Gastroesophageal sphincter (tissue), 4 donors: ENCODE data around the gene SREK1. TPM values are rescaled to one million over a fixed set of nuclear protein-coding genes. Genes with fewer than 3 reads are reported as not detected.

Source experiments
- ATAC-seq: fragments of 150-250 bp; one replicate; pipeline ENCODE4 v1.9.1; 2016; ENCODE audit warnings: mild to moderate bottlenecking, moderate library complexity
- H3K27ac ChIP-seq, 4 donors: fragments of 200-600 bp; sonication (generic) in 3 of 4; 1 replicate in 3 of 4; 2 replicates in 1 of 4; pipeline ENCODE4 v1.5.1; 2016 to 2019
- H3K27me3 ChIP-seq: fragments of 200-600 bp; sonication (generic); one replicate; pipeline ENCODE4 v1.5.1; 2019
- H3K36me3 ChIP-seq, 2 donors: fragments of 200-600 bp; sonication (generic); one replicate each; pipeline ENCODE4 v1.5.1; 2019; ENCODE audit warnings: control low read depth in 1 of 2
- H3K4me1 ChIP-seq, 3 donors: fragments of 200-600 bp; sonication (generic); 1 replicate in 2 of 3; 2 replicates in 1 of 3; pipeline ENCODE4 v1.5.1; 2016 to 2019; ENCODE audit warnings: control low read depth in 2 of 3
- H3K4me3 ChIP-seq, 2 donors: fragments of 200-600 bp; sonication (generic); one replicate each; pipeline ENCODE4 v1.5.1; 2019; ENCODE audit warnings: mild to moderate bottlenecking in 1 of 2, moderate library complexity in 1 of 2
- H3K9me3 ChIP-seq, 3 donors: fragments of 200-600 bp; sonication (generic); one replicate each; pipeline ENCODE4 v1.5.1; 2017 to 2019; ENCODE audit warnings: control low read depth in 2 of 3
- EP300 ChIP-seq: sonication (generic); formaldehyde crosslinking; IDR thresholded peaks from one replicate; pipeline ENCODE4 v1.6.1; 2017; ENCODE audit warnings: antibody characterized with exemption, mild to moderate bottlenecking
- POLR2A ChIP-seq, 2 donors: fragments of 450-650 bp; IDR thresholded peaks; one replicate each; pipeline ENCODE4 v1.6.1; 2017; ENCODE audit warnings: antibody characterized with exemption in 2 of 2, mild to moderate bottlenecking in 2 of 2, moderate library complexity in 1 of 2
- POLR2AphosphoS5 ChIP-seq: sonication (generic); formaldehyde crosslinking; IDR thresholded peaks from one replicate; pipeline ENCODE4 v1.6.1; 2017; ENCODE audit warnings: antibody characterized with exemption
- WGBS, 2 donors: methylation state at CpG; one replicate each; pipeline ENCODE4 v1.1.5; 2018; ENCODE audit warnings: low coverage in 1 of 2; 5-methylcytosine and 5-hydroxymethylcytosine counted together
- total RNA-seq, 4 donors: library from RNA; depleted of rRNA; stranded (reverse); fragments of >200 nt; gene quantifications; one replicate each; pipeline ENCODE4 v1.1.0, GENCODE V29; 2016
- TF ChIP-seq, protein P1 (sequence below), 4 experiments: fragments of 200-600 bp in 2 of 4; fragments of 450-650 bp in 2 of 4; sonication (generic) in 1 of 4; IDR thresholded peaks; one replicate each; pipeline ENCODE4 v1.5.1; 2017 to 2019; ENCODE audit warnings: antibody characterized with exemption in 4 of 4, mild to moderate bottlenecking in 2 of 4, moderate library complexity in 2 of 4

The SREK1 gene
- total RNA-seq, 4 donors from 2014 or later: 28.4 to 107 (median 49.5) TPM

DNA sequence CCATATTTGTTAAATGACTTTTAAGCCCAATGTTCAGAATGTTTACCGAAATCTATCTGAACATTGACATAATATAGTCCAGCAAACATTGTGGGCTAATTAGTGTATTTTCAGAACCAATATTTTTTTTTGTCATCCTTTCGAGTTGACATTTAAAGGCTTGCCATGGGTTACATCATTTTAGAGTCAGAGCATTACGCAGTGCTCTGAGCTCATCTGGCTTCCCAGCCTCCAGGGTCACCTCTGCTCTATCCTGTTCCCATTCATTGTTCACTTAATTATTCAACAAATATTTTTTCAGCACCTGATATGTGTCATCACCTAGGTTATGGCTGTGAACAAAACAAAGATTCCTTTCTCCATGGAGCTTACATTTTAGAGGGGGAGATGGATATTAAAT, 80.2 kb downstream of the SREK1 start:
- Histone ChIP-seq H3K36me3 (no peaks in the 10 kb centered on the region), H3K9me3 (peaks cover 0 to 9% (median 0%) of the 10 kb centered on the region in 3 donors), H3K4me3 (no peak overlapping the region), H3K4me1 (no peaks in the 10 kb centered on the region), H3K27me3 (no peaks in the 10 kb centered on the region), H3K27ac (no peak overlapping the region)
- ATAC-seq: no peak
- WGBS, 2 donors: 81 to 91% methylated on average over 3 of the region's 3 CpGs
- no peak for TF ChIP-seq EP300
- TF ChIP-seq, protein P1, sequence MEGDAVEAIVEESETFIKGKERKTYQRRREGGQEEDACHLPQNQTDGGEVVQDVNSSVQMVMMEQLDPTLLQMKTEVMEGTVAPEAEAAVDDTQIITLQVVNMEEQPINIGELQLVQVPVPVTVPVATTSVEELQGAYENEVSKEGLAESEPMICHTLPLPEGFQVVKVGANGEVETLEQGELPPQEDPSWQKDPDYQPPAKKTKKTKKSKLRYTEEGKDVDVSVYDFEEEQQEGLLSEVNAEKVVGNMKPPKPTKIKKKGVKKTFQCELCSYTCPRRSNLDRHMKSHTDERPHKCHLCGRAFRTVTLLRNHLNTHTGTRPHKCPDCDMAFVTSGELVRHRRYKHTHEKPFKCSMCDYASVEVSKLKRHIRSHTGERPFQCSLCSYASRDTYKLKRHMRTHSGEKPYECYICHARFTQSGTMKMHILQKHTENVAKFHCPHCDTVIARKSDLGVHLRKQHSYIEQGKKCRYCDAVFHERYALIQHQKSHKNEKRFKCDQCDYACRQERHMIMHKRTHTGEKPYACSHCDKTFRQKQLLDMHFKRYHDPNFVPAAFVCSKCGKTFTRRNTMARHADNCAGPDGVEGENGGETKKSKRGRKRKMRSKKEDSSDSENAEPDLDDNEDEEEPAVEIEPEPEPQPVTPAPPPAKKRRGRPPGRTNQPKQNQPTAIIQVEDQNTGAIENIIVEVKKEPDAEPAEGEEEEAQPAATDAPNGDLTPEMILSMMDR (IDR thresholded peaks at IDR 0.05): no peak
- TF ChIP-seq POLR2A (IDR thresholded peaks at IDR 0.05): no peak
- no peak for TF ChIP-seq POLR2AphosphoS5

DNA sequence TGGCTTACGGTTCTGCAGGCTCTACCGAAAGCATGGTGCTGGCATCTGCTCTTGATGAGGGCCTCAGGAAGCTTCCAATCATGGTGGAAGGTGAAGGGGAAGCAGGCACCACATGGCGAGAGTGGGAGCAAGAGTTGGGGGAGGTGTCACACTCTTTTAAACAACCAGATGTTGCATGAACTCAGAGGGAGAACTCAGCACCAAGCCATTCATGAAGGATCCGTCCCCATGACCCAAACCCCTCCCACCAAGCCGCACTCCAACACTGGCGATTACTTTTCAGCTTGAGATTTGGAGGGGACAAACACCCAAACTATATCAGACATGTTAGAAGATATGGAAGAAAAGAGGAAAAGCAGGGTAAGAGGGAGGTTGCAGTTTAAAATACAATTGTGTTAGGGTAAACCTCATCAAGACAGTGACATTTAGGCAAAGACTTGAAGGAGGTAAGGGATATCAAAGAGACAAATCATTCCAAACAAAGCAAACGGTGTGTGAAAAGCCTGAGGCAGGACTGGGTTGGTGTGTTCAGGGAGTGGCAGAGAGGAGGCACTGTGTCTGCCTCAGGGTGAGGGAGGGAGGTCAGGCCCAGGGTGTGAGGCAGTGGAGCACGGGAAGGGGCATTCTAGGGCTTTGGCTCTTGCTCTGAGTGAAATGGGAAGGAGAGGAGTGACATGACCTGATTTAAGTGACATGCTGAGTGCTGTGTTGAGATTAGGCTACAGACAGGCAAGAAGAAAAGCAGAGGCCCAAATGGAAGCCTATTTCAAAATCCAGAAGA, 80.9 kb downstream of the SREK1 start:
- TF ChIP-seq, protein P1 (IDR thresholded peaks at IDR 0.05): no peak
- no peak for TF ChIP-seq POLR2A (IDR thresholded peaks at IDR 0.05)
- no peak for TF ChIP-seq POLR2AphosphoS5
- TF ChIP-seq EP300: no peak
- 74 to 78% methylated on average over 5 to 7 of the region's 8 CpGs for WGBS, 2 donors
- no peaks in the 10 kb centered on the region for H3K36me3 ChIP-seq
- no peak overlapping the region for H3K4me3 ChIP-seq
- peaks cover 0 to 9% (median 0%) of the 10 kb centered on the region in 3 donors for H3K9me3 ChIP-seq
- no peaks in the 10 kb centered on the region for H3K27me3 ChIP-seq
- ATAC-seq: no peak
- H3K4me1 ChIP-seq: no peaks in the 10 kb centered on the region
- H3K27ac ChIP-seq: no peak overlapping the region

DNA sequence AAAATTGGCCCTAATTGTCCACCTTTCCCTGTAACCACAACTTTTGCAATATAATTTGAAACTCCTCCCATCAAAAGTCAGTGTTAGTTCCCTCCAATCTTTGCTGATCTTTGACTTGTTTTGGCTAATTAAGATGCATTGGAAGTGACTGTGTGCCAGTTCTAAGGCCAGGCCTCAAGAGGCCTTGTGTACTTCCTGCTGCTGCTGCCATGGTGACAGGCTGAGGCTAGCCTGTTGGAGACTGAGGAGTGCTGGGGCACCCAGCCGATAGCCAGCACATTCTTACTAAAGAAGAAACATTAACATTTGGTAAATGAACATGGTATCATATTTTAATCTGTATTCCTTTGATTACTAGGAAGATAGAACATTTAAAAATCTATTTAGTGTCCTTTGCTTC, 86.5 kb downstream of the SREK1 start:
- H3K27ac ChIP-seq: no peak overlapping the region
- H3K27me3 ChIP-seq: no peaks in the 10 kb centered on the region
- no peaks in the 10 kb centered on the region for H3K4me1 ChIP-seq
- ATAC-seq: no peak
- TF ChIP-seq, protein P1 (IDR thresholded peaks at IDR 0.05): no peak
- TF ChIP-seq EP300 (no peak), POLR2A (IDR thresholded peaks at IDR 0.05) (no peak), POLR2AphosphoS5 (no peak)
- H3K36me3 ChIP-seq: no peaks in the 10 kb centered on the region
- peaks cover 0 to 9% (median 0%) of the 10 kb centered on the region in 3 donors for H3K9me3 ChIP-seq
- 50 to 73% methylated on average over 1 of the region's 1 CpG for WGBS, 2 donors
- H3K4me3 ChIP-seq: no peak overlapping the region

DNA sequence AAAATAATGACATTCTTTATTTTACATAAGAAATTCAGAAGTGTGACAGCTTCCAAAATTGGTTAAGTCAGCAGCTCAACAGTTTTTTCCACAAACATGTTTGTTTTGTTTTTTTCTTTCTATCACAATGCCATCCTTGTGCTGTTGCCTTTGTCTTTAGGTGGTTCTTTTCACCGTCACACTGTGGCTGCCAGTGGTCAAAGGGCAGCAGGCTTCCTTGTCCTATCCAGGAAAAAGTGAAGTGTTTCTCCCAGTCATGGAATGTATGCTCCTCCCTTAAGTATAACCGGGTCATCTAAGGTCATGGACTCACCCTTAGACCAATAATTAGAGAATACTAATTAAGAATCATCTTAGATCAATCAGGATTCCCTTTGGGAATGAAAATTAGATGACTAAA, 87.4 kb downstream of the SREK1 start:
- H3K4me1 ChIP-seq: no peaks in the 10 kb centered on the region
- TF ChIP-seq EP300: no peak
- no peak for TF ChIP-seq POLR2AphosphoS5
- TF ChIP-seq, protein P1 (IDR thresholded peaks at IDR 0.05): no peak
- TF ChIP-seq POLR2A (IDR thresholded peaks at IDR 0.05): no peak
- H3K27me3 ChIP-seq: no peaks in the 10 kb centered on the region
- H3K4me3 ChIP-seq: no peak overlapping the region
- no peak overlapping the region for H3K27ac ChIP-seq
- H3K36me3 ChIP-seq: no peaks in the 10 kb centered on the region
- WGBS, 2 donors: 67 to 70% methylated on average over 2 of the region's 2 CpGs
- no peaks in the 10 kb centered on the region for H3K9me3 ChIP-seq
- ATAC-seq: no peak

DNA sequence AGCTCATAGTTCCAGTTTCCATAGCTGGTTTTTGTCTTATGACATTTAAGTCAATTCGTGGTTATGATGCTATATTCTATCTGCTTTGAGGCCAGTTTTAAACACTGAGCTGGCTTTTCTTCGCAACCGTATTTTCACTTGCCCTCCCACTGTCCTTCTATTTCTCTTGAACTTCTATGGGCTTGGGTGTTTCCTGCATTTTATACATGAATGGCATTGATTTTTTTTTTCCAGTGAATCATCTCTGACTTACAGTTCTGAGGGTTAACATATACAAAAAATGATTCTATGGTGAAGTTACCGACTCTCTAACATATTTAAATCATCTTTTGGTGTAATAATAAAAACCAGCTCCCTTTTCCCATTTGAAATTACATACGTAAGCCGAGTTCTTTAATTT, 88.2 kb downstream of the SREK1 start:
- H3K9me3 ChIP-seq: no peaks in the 10 kb centered on the region
- H3K4me1 ChIP-seq: no peaks in the 10 kb centered on the region
- H3K4me3 ChIP-seq: no peak overlapping the region
- no peak for TF ChIP-seq POLR2A (IDR thresholded peaks at IDR 0.05)
- WGBS, 2 donors: 73 to 76% methylated on average over 5 to 6 of the region's 6 CpGs
- no peaks in the 10 kb centered on the region for H3K27me3 ChIP-seq
- no peak overlapping the region for H3K27ac ChIP-seq
- ATAC-seq: no peak
- H3K36me3 ChIP-seq: no peaks in the 10 kb centered on the region
